Measurements from ENCODE around the gene GAREM1.

The GAREM1 gene

GRCh38 chr18:32425466-32425865 lies 45.2 kb downstream of the GAREM1 start:
- in situ Hi-C loops (cut with MboI; ENCODE audit: low sequenced_read_pairs): no loop called here

- in situ Hi-C loops (cut with MboI; ENCODE audit: low sequenced_read_pairs): no loop called here
Measured at GRCh38 chr18:32424696-32425095, 46.0 kb downstream of the GAREM1 start.

- in situ Hi-C loops (cut with MboI; ENCODE audit: low sequenced_read_pairs): no loop called here
Measured at GRCh38 chr18:32422978-32423740, 47.5 kb downstream of the GAREM1 start.

GRCh38 chr18:32422201-32422600 lies 48.5 kb downstream of the GAREM1 start:
- in situ Hi-C loops (cut with MboI; ENCODE audit: low sequenced_read_pairs): no loop called here

GRCh38 chr18:32420084-32420750 lies 50.5 kb downstream of the GAREM1 start:
- in situ Hi-C loops (cut with MboI; ENCODE audit: low sequenced_read_pairs): no loop called here

- in situ Hi-C loops (cut with MboI; ENCODE audit: low sequenced_read_pairs): no loop called here
Measured at GRCh38 chr18:32418148-32418547, 52.5 kb downstream of the GAREM1 start.

- in situ Hi-C loops (cut with MboI; ENCODE audit: low sequenced_read_pairs): no loop called here
Measured at GRCh38 chr18:32405588-32405987, 65.1 kb downstream of the GAREM1 start.

- in situ Hi-C loops (cut with MboI; ENCODE audit: low sequenced_read_pairs): no loop called here
Measured at GRCh38 chr18:32401621-32402020, 69.1 kb downstream of the GAREM1 start.

GRCh38 chr18:32393407-32393806 lies 77.3 kb downstream of the GAREM1 start:
- in situ Hi-C loops (cut with MboI; ENCODE audit: low sequenced_read_pairs): no loop called here

- in situ Hi-C loops (cut with MboI; ENCODE audit: low sequenced_read_pairs): no loop called here
Measured at GRCh38 chr18:32391126-32391525, 79.6 kb downstream of the GAREM1 start.

- in situ Hi-C loops (cut with MboI; ENCODE audit: low sequenced_read_pairs): no loop called here
Measured at GRCh38 chr18:32389858-32390257, 80.8 kb downstream of the GAREM1 start.

- in situ Hi-C loops (cut with MboI; ENCODE audit: low sequenced_read_pairs): no loop called here
Measured at GRCh38 chr18:32389191-32389590, 81.5 kb downstream of the GAREM1 start.

- in situ Hi-C loops (cut with MboI; ENCODE audit: low sequenced_read_pairs): no loop called here
Measured at GRCh38 chr18:32386471-32386870, 84.2 kb downstream of the GAREM1 start.

- in situ Hi-C loops (cut with MboI; ENCODE audit: low sequenced_read_pairs): no loop called here
Measured at GRCh38 chr18:32383050-32383819, 87.4 kb downstream of the GAREM1 start.

GRCh38 chr18:32381761-32382160 lies 88.9 kb downstream of the GAREM1 start:
- in situ Hi-C loops (cut with MboI; ENCODE audit: low sequenced_read_pairs): no loop called here

GRCh38 chr18:32380559-32380958 lies 90.1 kb downstream of the GAREM1 start:
- in situ Hi-C loops (cut with MboI; ENCODE audit: low sequenced_read_pairs): no loop called here

GRCh38 chr18:32379891-32380290 lies 90.8 kb downstream of the GAREM1 start:
- in situ Hi-C loops (cut with MboI; ENCODE audit: low sequenced_read_pairs): no loop called here

- in situ Hi-C loops (cut with MboI; ENCODE audit: low sequenced_read_pairs): no loop called here
Measured at GRCh38 chr18:32378705-32379104, 92.0 kb downstream of the GAREM1 start.

GRCh38 chr18:32373995-32374394 lies 96.7 kb downstream of the GAREM1 start:
- in situ Hi-C loops (cut with MboI; ENCODE audit: low sequenced_read_pairs): no loop called here

GRCh38 chr18:32373505-32373904 lies 97.2 kb downstream of the GAREM1 start:
- in situ Hi-C loops (cut with MboI; ENCODE audit: low sequenced_read_pairs): no loop called here

GRCh38 chr18:32372381-32373061 lies 98.2 kb downstream of the GAREM1 start:
- in situ Hi-C loops (cut with MboI; ENCODE audit: low sequenced_read_pairs): no loop called here
